Fibroblast of the aortic adventitia (primary cell): Measurements from ENCODE around the gene SST. TPM values are rescaled to one million over a fixed set of nuclear protein-coding genes. Genes with fewer than 3 reads are reported as not detected.
"Not testable (repeated sequence)": the region's sequence is repeated elsewhere in the genome, so short reads cannot be mapped to it uniquely, and the experiment has no call there.

Experiments
- DNase-seq: peaks from one replicate; pipeline ENCODE4 v3.0.0-alpha.2; 2010; ENCODE audit warnings: low read depth
- H3K4me3 ChIP-seq: 2 replicates; pipeline ENCODE4 v1.5.1; 2011; ENCODE audit warnings: low read depth, mild to moderate bottlenecking, control low read depth, low read length, moderate library complexity
- total RNA-seq: library from RNA; depleted of rRNA; stranded (reverse); fragments of >200 nt; gene quantifications from 2 replicates; pipeline ENCODE4 v1.2.3, GENCODE V29; 2012; ENCODE audit warnings: low replicate concordance
- TF ChIP-seq, protein P1 (sequence below): IDR thresholded peaks from 2 replicates; pipeline ENCODE4 v1.5.1; 2011; ENCODE audit warnings: mild to moderate bottlenecking, low read length, control low read depth, inconsistent platforms; ENCODE audit not compliant: insufficient read depth

The SST gene
- total RNA-seq, 1 donor = not detected

DNA sequence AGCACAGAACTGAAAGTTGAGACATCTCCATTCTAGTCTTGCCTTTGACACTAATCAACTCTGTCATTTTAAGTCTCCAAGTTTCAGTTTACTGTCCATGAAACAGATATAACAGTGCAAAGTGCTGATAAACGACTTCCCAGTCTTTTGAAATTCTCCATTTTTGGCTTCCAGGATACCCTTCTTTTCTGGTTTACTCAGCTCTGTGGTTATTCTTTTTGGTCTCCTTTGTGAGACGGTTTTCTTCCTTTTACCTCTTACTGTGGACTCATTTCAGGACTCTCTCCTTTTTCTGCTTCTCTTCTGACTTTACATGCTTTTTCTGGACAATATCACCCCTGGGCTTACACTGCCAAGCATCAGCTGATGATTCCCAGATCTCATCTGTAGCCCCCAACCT lies 18.9 kb downstream of the SST start:
- H3K4me3 ChIP-seq = no peak overlapping the region
- TF ChIP-seq, protein P1, sequence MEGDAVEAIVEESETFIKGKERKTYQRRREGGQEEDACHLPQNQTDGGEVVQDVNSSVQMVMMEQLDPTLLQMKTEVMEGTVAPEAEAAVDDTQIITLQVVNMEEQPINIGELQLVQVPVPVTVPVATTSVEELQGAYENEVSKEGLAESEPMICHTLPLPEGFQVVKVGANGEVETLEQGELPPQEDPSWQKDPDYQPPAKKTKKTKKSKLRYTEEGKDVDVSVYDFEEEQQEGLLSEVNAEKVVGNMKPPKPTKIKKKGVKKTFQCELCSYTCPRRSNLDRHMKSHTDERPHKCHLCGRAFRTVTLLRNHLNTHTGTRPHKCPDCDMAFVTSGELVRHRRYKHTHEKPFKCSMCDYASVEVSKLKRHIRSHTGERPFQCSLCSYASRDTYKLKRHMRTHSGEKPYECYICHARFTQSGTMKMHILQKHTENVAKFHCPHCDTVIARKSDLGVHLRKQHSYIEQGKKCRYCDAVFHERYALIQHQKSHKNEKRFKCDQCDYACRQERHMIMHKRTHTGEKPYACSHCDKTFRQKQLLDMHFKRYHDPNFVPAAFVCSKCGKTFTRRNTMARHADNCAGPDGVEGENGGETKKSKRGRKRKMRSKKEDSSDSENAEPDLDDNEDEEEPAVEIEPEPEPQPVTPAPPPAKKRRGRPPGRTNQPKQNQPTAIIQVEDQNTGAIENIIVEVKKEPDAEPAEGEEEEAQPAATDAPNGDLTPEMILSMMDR = no peak
- DNase-seq = no peak

DNA sequence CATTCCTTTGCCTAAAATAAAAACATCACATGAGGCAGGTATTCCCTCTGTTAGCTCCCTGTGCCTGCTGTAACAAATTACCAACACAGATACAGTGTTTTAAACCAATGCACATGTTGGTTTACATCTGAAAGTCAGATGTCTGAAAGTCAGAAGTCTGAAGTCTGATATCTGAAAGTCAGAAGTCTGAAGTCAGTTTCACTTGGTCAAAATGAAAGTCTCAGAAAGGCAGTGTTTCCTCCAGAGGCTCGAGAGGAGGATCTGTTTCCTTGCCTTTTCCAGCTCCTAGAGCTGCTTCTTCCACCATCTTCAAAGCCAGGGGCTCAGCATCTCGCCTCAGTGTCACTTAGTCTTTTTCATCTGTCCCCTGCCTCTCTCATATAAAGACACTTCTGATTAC lies 22.0 kb downstream of the SST start:
- TF ChIP-seq, protein P1 = no peak
- H3K4me3 ChIP-seq = no peak overlapping the region
- no peak for DNase-seq

DNA sequence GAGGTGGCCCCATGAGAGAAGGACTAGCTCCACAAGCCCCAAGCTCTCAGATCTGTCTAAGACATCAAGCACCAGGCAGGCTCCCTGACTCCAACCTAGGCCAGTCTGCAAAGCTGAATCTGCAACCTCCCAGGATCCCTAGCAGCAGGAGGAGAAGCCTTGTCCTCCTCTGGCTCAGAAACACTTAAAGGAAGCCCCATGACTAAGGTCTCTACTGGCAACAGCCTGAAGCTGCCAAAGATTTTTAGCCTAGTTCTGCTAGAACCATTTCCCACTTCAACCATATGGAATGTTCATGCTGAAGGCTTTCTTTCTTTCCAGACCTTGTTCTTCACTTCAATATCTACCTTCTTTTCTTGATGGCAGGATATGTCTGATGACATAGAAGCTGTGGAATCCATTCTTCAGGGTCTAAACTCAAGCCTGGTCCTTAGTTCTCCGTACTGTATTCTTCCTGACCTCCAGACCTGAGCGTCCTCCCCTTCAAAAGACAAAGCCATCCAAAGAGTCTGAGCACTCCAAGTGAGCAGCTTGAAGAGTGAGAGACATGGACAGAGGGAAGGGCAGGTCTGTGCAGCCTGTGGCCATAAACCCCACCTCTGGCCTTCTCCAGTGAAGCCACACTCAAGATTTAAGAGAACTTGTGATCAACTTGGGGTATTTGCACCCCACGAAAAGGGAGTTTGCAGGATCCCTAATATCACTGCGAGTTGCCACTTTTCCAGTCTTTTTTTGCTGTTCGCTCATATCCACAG lies 23.1 kb downstream of the SST start:
- H3K4me3 ChIP-seq = no peak overlapping the region
- TF ChIP-seq, protein P1 = no peak
- DNase-seq = no peak

DNA sequence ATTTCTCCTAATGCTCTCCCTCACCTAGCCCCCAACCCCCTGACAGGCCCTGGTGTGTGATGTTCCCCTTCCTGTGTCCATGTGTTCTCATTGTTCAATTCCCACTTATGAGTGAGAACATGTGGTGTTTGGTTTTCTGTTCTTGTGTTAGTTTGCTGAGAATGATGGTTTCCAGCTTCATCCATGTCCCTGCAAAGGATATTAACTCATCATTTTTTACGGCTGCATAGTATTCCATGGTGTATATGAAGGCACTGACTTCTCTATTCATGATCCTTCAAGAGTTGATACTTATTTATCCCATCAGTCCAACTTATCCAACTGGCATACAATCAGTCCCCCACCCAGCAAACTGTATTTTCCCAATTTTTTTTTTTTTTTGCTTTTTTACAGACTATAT lies 24.8 kb downstream of the SST start:
- H3K4me3 ChIP-seq, DNase-seq: not testable (repeated sequence)

DNA sequence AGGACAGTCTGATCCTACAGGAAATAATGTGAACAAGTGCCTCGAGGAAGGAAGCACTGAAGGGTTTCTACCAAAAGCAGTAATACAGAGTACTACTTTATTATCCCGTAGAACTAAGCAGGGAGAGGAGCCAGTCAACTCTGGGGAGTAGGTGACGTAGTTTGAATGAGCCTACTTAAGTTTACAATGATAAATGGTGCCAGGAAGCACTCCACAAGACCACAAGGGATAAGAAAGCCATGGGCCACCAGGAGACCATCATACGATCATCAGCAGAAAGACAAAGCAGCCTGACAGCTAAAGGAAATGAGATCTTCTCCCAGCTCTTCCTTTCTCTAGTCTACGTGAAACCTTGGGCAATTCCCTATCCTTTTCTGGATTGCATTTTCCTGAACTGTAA lies 27.3 kb downstream of the SST start:
- H3K4me3 ChIP-seq = no peak overlapping the region
- TF ChIP-seq, protein P1 = no peak
- DNase-seq = no peak

DNA sequence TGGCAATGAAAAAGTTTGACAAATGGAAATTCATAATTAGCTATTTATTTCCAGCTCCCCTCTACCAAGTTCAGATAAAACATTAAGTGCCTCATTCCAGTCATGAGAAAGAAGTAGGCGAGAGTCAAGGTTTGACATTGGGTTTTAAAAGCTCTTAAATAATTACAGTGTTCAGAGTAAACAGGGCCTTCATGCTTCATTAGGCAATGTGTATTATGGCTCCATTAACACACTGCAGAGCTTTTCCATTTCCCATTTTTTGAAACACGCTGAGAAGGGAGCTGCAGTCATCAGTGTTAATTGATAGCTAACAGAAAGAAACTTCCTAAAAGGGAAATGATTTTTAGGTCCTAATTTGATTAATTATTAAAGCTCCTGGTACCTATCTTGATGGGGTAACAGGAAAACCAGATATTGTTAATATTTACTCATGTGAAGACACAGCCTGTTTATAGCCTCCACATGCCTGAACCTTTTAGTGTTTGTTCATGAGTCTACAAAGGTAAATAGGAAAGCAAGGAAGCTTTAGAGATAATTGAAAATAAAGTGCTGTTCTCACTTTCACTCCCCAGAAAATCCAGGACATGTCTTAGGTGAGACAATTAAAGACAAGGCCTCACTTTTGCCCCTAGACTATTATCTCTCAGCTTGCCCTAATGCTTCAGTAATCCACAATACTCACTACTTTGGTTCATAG lies 28.7 kb downstream of the SST start:
- DNase-seq = no peak
- TF ChIP-seq, protein P1 = no peak
- no peak overlapping the region for H3K4me3 ChIP-seq

DNA sequence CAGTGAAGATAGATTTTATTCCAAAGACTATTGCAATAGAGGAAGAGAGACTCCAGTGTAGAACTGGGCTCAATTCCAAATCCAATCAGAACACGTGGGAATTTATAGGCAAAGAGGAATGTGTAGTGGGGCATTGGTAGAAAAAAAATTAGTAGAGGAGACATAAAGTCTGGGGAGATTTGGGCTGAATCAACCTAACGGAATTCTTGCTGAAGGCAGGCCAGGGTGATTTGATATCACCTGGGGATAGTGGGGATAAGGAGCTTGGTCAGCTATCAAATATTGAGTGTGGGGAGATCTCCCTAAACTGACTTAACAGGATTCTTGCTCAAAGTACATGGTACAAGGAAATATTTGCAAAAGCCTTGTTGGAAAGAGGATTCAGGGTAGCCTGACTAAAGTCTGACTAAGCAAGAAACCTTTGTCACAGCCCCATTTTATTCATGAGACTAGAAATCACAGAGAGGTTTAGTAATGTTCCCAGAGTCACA lies 29.6 kb downstream of the SST start:
- H3K4me3 ChIP-seq = no peak overlapping the region
- no peak for DNase-seq
- TF ChIP-seq, protein P1 = no peak
